ENCODE data around the gene DOCK1. TPM values are rescaled to one million over a fixed set of nuclear protein-coding genes. Genes with fewer than 3 reads are reported as not detected.

DOCK1 gene
- total RNA-seq, 1 experiment from 2014 or later, result 22.0 TPM

- H3K9me3 ChIP-seq, result no peaks in the 10 kb centered on the region
- H3K36me3 ChIP-seq, result no peaks in the 10 kb centered on the region; the same call in 1 of the 2 replicates
- no peak for DNase-seq
- no peak overlapping the region for H3K4me3 ChIP-seq
- no peaks in the 10 kb centered on the region for H3K27me3 ChIP-seq
Observed at GRCh38 chr10:127449490-127449889, 544.3 kb downstream of the DOCK1 start.

DNA sequence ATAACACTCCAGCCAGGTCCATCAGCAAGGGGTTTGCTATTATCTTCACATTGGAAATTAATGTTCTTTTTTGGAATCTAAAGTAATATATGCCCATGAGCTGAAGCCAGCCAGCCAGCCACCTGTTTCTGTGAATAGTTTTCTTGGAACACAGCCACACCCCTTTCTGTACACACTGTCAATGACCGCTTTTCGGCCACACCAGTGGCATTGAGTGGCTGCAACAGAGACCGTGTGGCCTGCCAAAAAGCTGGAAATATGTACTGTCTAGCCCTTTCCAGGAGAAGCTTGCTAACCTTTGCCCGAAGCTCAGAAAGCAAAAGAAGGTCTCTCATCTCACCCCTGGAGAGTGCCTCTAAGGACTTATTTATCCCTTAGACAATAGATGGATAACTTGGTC is 545.4 kb downstream of the DOCK1 start:
- no peaks in the 10 kb centered on the region for H3K27me3 ChIP-seq
- H3K36me3 ChIP-seq, result no peaks in the 10 kb centered on the region; the same call in 1 of the 2 replicates
- H3K4me3 ChIP-seq, result no peak overlapping the region
- H3K9me3 ChIP-seq, result no peaks in the 10 kb centered on the region
- no peak for DNase-seq

DNA sequence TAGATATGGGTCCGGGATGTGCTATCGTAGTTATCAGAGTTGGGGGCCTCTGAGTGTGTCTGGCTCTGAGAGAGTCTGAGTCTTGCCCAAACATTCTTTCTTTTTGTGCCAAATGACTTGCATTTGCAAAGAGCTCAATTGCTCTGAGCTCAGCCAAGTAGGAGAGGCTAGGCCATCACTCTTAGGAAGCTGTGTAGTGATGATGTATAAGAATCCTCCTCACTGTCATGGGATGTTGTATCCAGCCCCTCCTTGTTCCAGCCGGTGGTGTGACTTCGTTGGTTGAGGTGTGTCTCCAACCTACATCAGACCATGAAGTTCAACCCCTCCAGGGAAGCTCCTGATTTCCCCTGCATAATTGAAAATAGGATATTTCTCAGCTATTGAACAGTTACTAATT is 546.4 kb downstream of the DOCK1 start:
- Histone ChIP-seq H3K27me3 (no peaks in the 10 kb centered on the region), H3K36me3 (no peaks in the 10 kb centered on the region; the same call in 1 of the 2 replicates), H3K4me3 (no peak overlapping the region), H3K9me3 (no peaks in the 10 kb centered on the region)
- no peak for DNase-seq

DNA sequence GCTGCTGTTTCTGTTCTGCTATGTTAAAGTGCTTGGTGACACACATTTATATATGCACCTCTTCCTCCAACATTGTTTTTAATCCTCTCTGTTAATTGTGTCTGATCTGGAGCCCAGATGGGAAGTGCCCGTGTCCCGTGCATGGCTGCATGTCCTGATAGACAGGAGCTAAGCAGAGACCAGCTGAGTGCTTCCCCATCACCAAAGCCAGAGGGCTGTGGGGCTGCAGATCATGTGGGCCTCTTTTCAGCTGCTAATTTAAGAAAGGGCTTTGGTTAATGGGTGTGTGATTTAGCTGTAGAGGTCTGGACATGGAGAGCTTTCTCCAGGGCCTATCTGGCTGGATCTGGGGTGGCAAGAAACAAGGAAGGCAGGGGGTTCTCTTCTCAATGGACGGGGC is 547.3 kb downstream of the DOCK1 start:
- Histone ChIP-seq H3K9me3 (no peaks in the 10 kb centered on the region), H3K4me3 (no peak overlapping the region), H3K36me3 (no peaks in the 10 kb centered on the region; the same call in 1 of the 2 replicates), H3K27me3 (no peaks in the 10 kb centered on the region)
- no peak for DNase-seq

- H3K9me3 ChIP-seq, result no peaks in the 10 kb centered on the region
Observed at GRCh38 chr10:127453706-127454105, 548.5 kb downstream of the DOCK1 start.

DNA sequence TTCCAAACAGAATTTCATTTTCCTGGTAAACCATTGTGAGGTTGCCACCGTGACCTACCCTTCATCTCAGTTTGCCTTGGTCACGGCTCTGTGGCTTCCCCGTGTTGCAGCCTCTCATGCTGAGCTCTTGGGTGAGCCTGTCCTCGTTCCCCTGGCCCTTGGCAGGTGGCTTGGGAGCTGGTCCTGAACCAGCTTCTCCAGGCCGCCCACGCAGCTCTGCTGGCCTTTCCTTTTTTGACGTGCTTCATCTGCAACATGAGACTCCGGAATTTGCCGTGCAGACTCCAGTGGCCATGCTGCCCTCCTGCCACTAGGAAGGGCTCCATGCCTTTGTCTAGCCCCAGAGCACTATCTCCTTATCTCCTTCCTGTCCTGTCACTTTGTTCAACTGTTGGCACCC is 550.9 kb downstream of the DOCK1 start:
- DNase-seq, result no peak

More at GRCh38 chr10:127453706-127454105, 548.5 kb downstream of the DOCK1 start:
- Histone ChIP-seq H3K4me3 (no peak overlapping the region), H3K27me3 (no peaks in the 10 kb centered on the region), H3K36me3 (no peaks in the 10 kb centered on the region; the same call in 1 of the 2 replicates)
- no peak for DNase-seq

DNA sequence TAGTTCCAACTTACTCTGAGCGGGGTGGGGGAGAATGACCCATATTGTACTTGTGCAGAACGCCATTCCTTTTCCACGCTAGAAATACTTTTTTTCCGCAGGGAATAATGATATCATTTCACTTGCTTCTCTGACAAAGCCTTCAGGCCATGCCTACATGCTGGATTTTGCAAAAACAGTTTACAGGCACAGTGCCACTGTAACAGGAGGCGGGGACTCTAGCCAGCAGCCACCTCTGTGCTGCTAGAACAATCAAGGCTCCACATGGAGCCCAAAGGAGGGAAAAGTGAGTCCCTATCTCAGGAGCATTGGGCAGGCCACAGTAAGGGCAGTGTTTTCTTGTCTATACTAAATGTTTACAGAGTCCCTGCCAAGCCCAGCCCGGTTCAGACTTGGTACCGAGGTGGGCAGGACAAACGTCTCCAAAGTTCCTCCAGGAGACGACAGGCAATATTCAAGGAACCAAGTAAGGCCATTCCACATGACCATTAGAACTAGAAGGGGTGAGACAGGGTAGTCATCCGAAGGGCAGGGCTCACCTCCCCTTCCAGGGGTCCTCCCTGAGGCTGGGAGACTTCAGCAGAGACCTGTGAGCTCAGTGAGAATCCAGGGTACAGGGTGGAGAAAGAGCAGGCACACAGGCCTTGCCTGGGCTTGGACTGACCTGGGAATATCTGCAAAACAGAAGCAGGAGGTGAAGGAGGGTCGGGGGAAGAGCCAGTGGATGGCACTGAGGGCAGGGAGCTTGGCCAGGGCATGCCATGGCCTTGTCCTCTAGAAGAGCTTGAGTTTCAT is 553.0 kb downstream of the DOCK1 start:
- Histone ChIP-seq H3K4me3 (no peak overlapping the region), H3K9me3 (no peaks in the 10 kb centered on the region), H3K27me3 (no peaks in the 10 kb centered on the region; the same call in 1 of the 2 replicates), H3K36me3 (no peaks in the 10 kb centered on the region)
- DNase-seq, result no peak

More for the DNA sequence above, 550.9 kb downstream of the DOCK1 start:
- Histone ChIP-seq H3K36me3 (no peaks in the 10 kb centered on the region; the same call in 1 of the 2 replicates), H3K9me3 (no peaks in the 10 kb centered on the region), H3K27me3 (no peaks in the 10 kb centered on the region), H3K4me3 (no peak overlapping the region)

DNA sequence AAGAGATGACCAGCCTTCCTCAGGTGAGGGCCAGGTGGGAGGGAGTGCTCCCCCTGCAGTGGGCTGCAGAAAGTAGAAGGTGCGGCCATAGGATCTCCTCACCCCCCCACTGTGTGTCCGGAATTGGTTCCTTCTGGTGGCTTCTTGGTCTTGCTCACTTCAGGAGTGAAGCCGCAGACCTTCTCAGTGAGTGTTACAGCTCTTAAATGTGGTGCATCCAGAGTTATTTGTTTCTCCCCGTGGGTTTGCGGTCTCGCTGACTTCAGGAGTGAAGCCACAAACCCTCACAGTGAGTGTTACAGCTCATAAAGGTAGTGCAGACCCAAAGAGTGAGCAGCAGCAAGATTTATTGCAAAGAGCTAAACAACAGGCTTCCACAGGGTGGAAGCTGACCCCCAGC is 553.6 kb downstream of the DOCK1 start:
- Histone ChIP-seq H3K36me3 (no peaks in the 10 kb centered on the region), H3K9me3 (no peaks in the 10 kb centered on the region), H3K27me3 (no peaks in the 10 kb centered on the region; the same call in 1 of the 2 replicates), H3K4me3 (no peak overlapping the region)
- no peak for DNase-seq

DNA sequence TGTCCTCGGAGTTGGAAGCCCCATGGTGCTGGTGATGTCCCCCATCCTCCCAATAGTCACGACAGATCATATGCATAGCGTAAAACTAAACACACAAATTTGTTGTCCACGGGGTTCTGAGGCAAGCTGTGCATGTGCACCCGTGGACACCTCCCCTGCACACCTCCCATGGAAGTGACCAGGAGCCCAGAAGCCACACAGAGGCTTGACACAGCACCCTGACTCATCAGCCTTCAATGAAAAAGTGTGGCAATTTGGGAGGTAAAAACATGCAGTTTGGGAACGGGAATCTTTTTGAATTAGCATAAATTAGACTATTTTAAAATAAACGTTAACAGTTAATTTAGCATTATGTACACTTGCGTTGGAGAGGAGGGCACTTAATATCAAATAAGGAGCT is 554.7 kb downstream of the DOCK1 start:
- H3K9me3 ChIP-seq, result no peaks in the 10 kb centered on the region
- peaks cover 4% of the 10 kb centered on the region for H3K27me3 ChIP-seq
- no peak for DNase-seq
- no peak overlapping the region for H3K4me3 ChIP-seq
- no peaks in the 10 kb centered on the region for H3K36me3 ChIP-seq

DNA sequence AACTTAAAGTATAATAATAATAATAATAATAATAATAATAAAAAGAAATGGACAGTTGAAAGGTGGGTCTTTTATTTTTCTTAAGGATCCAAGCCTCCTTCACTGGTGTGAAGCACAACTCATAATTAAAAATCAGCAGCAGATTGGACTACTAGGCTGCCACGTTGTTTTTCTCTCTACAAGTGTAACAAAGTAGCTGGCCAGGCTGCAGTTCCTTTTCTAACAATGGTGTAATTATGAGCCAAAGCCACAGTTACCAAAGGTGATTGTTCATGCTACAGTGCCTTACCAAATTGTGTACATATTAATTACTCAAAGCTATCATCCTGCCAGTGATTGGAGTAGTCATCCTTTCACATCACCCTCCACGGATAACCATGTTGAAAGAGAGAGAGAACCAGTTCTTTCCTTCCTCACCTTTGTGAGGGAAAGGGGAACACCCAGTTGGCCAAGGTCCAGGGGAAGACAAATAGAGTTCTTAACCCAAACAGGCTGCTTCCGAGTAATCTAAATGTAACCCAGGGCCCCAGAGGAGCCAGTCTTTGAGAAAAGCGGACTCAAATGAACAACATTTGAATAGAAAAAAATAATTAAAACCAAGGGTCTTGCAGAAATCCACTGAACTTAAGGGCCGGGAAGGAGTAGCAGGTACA is 557.5 kb downstream of the DOCK1 start:
- Histone ChIP-seq H3K4me3 (no peak overlapping the region), H3K27me3 (peaks cover 10% of the 10 kb centered on the region), H3K9me3 (no peaks in the 10 kb centered on the region), H3K36me3 (no peaks in the 10 kb centered on the region)
- no peak for DNase-seq

GRCh38 chr10:127463548-127463947 is 558.3 kb downstream of the DOCK1 start:
- Histone ChIP-seq H3K27me3 (peaks cover 10% of the 10 kb centered on the region), H3K4me3 (no peak overlapping the region), H3K36me3 (no peaks in the 10 kb centered on the region), H3K9me3 (no peaks in the 10 kb centered on the region)
- no peak for DNase-seq

DNA sequence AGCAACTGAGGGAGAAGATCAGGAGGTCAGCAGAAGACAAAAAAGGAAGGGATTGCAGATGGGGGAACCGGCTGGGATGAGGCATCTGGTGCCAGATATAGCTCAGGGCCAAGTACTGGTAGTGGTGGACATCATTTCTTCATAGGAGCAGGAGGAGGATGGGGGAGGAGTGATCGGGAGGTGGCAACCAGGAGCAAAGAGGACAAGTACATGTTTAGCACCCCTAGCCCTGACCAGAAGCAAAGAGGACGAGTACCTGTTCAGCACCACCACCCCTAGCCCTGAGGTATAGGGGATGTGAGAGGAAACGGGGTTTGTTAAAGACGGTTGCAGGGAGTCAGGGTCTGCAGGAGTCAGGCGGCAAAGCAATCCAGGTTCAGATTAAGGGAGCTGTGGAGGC is 559.3 kb downstream of the DOCK1 start:
- Histone ChIP-seq H3K9me3 (no peaks in the 10 kb centered on the region), H3K4me3 (no peak overlapping the region), H3K27me3 (peaks cover 10% of the 10 kb centered on the region), H3K36me3 (no peaks in the 10 kb centered on the region)
- no peak for DNase-seq

- DNase-seq, result no peak
- no peaks in the 10 kb centered on the region for H3K9me3 ChIP-seq
- H3K36me3 ChIP-seq, result no peaks in the 10 kb centered on the region
- peaks cover 10% of the 10 kb centered on the region for H3K27me3 ChIP-seq
- no peak overlapping the region for H3K4me3 ChIP-seq
Observed at GRCh38 chr10:127467811-127468210, 562.6 kb downstream of the DOCK1 start.

DNA sequence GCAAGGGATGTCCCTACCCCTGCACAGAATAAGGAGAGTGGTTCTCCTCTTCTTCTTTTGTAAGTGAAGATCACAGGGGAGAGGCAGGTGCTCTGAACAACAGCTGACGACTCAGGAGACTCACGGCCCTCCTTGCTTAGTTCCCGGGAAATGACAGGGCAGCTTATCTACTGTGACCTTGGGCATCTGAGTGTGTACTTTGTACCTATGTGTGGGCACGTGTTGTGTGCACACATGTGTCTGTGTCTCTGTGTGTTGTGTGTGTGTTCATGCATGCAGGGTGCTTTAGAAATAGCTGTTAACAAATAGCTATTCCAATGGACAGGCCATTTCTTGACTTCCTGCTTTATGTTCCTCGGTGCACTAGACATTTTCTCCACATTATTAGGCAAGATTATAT is 563.4 kb downstream of the DOCK1 start:
- Histone ChIP-seq H3K36me3 (no peaks in the 10 kb centered on the region), H3K27me3 (peaks cover 10% of the 10 kb centered on the region)

DNA sequence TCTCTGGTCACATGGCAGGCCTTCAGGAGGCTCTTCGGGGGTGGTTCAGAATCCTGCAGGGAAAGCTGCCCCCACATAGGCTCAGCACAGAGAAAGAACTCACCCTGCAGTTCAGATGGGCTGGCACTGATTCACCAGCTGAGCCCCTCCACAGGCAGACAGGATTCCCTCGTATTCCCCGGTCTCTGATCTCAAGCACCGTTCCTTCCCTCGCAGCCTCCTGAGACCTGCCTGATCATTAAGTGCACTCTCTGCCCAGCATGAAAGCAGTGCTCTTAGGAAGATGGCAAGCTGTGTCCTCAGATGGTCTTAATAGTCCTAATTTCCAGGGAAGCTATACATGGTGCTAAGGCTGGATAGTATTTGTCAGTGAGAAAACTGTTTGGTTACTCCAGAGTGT is 565.7 kb downstream of the DOCK1 start:
- DNase-seq, result no peak
- no peaks in the 10 kb centered on the region for H3K36me3 ChIP-seq
- no peaks in the 10 kb centered on the region for H3K9me3 ChIP-seq
- no peak overlapping the region for H3K4me3 ChIP-seq
- peaks cover 3% of the 10 kb centered on the region; the same call in 1 of the 2 replicates for H3K27me3 ChIP-seq

More for the DNA sequence above, 563.4 kb downstream of the DOCK1 start:
- H3K9me3 ChIP-seq, result no peaks in the 10 kb centered on the region
- no peak overlapping the region for H3K4me3 ChIP-seq
- no peak for DNase-seq

- Histone ChIP-seq H3K27me3 (peaks cover 2% of the 10 kb centered on the region; the same call in 1 of the 2 replicates), H3K9me3 (no peaks in the 10 kb centered on the region), H3K4me3 (no peak overlapping the region), H3K36me3 (no peaks in the 10 kb centered on the region)
- DNase-seq, result no peak
Observed at GRCh38 chr10:127472976-127473375, 567.7 kb downstream of the DOCK1 start.

DNA sequence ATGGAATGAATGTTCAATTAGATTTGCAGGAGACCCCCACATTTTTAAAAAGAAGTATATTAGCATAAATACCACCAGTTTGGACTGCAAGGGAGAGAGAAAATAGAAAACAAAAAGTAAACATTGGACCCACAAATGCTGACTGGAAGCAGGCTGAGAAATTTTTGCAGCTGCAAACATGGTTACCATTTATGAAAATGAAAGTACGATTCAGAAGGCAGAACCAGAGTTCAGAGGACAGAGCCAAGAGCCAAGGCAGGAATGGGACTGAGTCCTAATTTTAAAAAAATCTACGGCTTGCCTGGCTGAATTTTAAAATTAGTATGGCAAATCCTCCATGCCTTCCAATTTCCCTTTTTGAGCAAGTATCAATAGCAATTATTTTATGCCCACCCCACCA is 569.3 kb downstream of the DOCK1 start:
- no peak for DNase-seq
- no peak overlapping the region for H3K4me3 ChIP-seq
- H3K36me3 ChIP-seq, result no peaks in the 10 kb centered on the region
- 0 out of 2 replicates have a peak, but pooled peaks cover 2% of the 10 kb centered on the region for H3K27me3 ChIP-seq
- H3K9me3 ChIP-seq, result no peaks in the 10 kb centered on the region

Data from MG63 (cell line).